H1 (cell line): Measurements from ENCODE around the gene C5orf58. TPM values are rescaled to one million over a fixed set of nuclear protein-coding genes. Genes with fewer than 3 reads are reported as not detected.

Source experiments
- CTCF ChIA-PET: fragments of 300-600 bp; sonication (Branson Sonifier 250); formaldehyde crosslinking; loops from one replicate; lab custom pipeline; 2021; ENCODE audit not compliant: partially characterized antibody; lab: Charles Lee
- POLR2A ChIA-PET: fragments of 300-600 bp; sonication (Branson Sonifier 250); formaldehyde crosslinking; loops from one replicate; lab custom pipeline; 2021; ENCODE audit warnings: inconsistent platforms; ENCODE audit not compliant: partially characterized antibody; lab: Charles Lee
- DNase-seq, 2 experiments: peaks; one replicate each; pipeline versions ENCODE4 v3.0.0 to v3.0.0-alpha.2; 2010 to 2022; ENCODE audit warnings: low spot score in 2 of 2, low read depth in 1 of 2, mixed read lengths in 1 of 2
- FAIRE-seq: peaks from 2 replicates; lab custom pipeline; 2011; peaks lifted over from hg19 to GRCh38; lab: Jason Lieb, UNC
- H2AFZ ChIP-seq: 2 replicates; pipeline ENCODE4 v1.8.1; 2012; ENCODE audit warnings: low read length, inconsistent platforms
- H2AK5ac ChIP-seq: 2 replicates; pipeline ENCODE4 v1.6.1; 2013; ENCODE audit warnings: low read depth, low read length
- H2BK120ac ChIP-seq: replicated peaks from 2 replicates; pipeline ENCODE3; 2013; ENCODE audit warnings: low read depth, low read length, inconsistent platforms
- H2BK12ac ChIP-seq: 2 replicates; pipeline ENCODE4 v1.6.1; 2013; ENCODE audit warnings: low read depth, low read length
- H2BK15ac ChIP-seq: 2 replicates; pipeline ENCODE4 v1.6.1; 2013; ENCODE audit warnings: low read length
- H2BK20ac ChIP-seq: 2 replicates; pipeline ENCODE4 v1.6.1; 2013; ENCODE audit warnings: low read length
- H2BK5ac ChIP-seq: 2 replicates; pipeline ENCODE4 v1.6.1; 2013; ENCODE audit warnings: low read depth, low read length
- H3K14ac ChIP-seq: 2 replicates; pipeline ENCODE4 v1.6.1; 2013; ENCODE audit warnings: inconsistent platforms; ENCODE audit not compliant: insufficient read length
- H3K18ac ChIP-seq: 2 replicates; pipeline ENCODE4 v1.6.1; 2013; ENCODE audit warnings: low read length; ENCODE audit errors: extremely low read depth
- H3K23ac ChIP-seq: 2 replicates; pipeline ENCODE4 v1.6.1; 2013; ENCODE audit warnings: inconsistent platforms; ENCODE audit not compliant: insufficient read length
- H3K23me2 ChIP-seq: 2 replicates; pipeline ENCODE4 v1.6.1; 2013; ENCODE audit warnings: low read depth, low read length
- H3K27ac ChIP-seq: 2 replicates; pipeline ENCODE4 v1.6.1; 2011; ENCODE audit warnings: low read depth, low read length, inconsistent platforms
- H3K27me3 ChIP-seq, 4 experiments: replicated peaks in 1 of 4; 1 replicate in 1 of 4; 2 replicates in 3 of 4; pipeline versions ENCODE4 v1.6.1 to v1.8.1; 2011 to 2013; ENCODE audit warnings: low read length in 3 of 4, mild to moderate bottlenecking in 3 of 4, inconsistent platforms in 2 of 4, mixed read lengths in 2 of 4, moderate library complexity in 1 of 4; ENCODE audit not compliant: control insufficient read depth in 3 of 4, insufficient read depth in 3 of 4; ENCODE audit errors: extremely low read depth in 1 of 4
- H3K36me3 ChIP-seq, 4 experiments: 2 replicates each; pipeline versions ENCODE4 v1.6.1 to v1.8.1; 2011 to 2013; ENCODE audit warnings: mild to moderate bottlenecking in 4 of 4, low read length in 3 of 4, moderate library complexity in 2 of 4, control low read depth in 1 of 4, inconsistent platforms in 1 of 4; ENCODE audit not compliant: insufficient read depth in 4 of 4, control insufficient read depth in 2 of 4
- H3K4ac ChIP-seq: replicated peaks from 2 replicates; pipeline ENCODE3; 2013; ENCODE audit warnings: low read length, low read depth, mixed read lengths, inconsistent platforms; ENCODE audit not compliant: insufficient read length
- H3K4me1 ChIP-seq, 4 experiments: replicated peaks in 1 of 4; 1 replicate in 1 of 4; 2 replicates in 3 of 4; pipeline versions ENCODE4 v1.6.1 to v1.8.1; 2011 to 2013; ENCODE audit warnings: low read length in 3 of 4, inconsistent platforms in 2 of 4, mixed read lengths in 1 of 4; ENCODE audit not compliant: insufficient read depth in 4 of 4, control insufficient read depth in 3 of 4
- H3K4me2 ChIP-seq, 2 experiments: 2 replicates each; pipeline versions ENCODE4 v1.6.1 to v1.8.1; 2011 to 2013; ENCODE audit warnings: low read depth in 2 of 2, low read length in 2 of 2, control low read depth in 1 of 2, inconsistent platforms in 1 of 2, mild to moderate bottlenecking in 1 of 2; ENCODE audit not compliant: insufficient read depth in 1 of 2
- H3K4me3 ChIP-seq, 4 experiments: fragments of 200-600, 300-600 bp in 1 of 4; sonication (generic), shearing (Covaris generic), sonication (Bioruptor Twin) in 1 of 4; 2 replicates each; pipeline versions ENCODE4 v1.5.1 to v1.8.1; 2011 to 2016; ENCODE audit warnings: low read length in 4 of 4, low read depth in 3 of 4, control low read depth in 2 of 4, inconsistent platforms in 2 of 4, mild to moderate bottlenecking in 2 of 4, mixed read lengths in 1 of 4, moderate library complexity in 1 of 4; ENCODE audit not compliant: insufficient read depth in 2 of 4; ENCODE audit errors: extremely low read depth in 1 of 4
- H3K56ac ChIP-seq: replicated peaks from 2 replicates; pipeline ENCODE3; 2013; ENCODE audit warnings: low read depth, mild to moderate bottlenecking, mixed read lengths, low read length, inconsistent platforms; ENCODE audit not compliant: insufficient read length
- H3K79me1 ChIP-seq: 2 replicates; pipeline ENCODE4 v1.6.1; 2013; ENCODE audit warnings: low read depth, low read length, control low read depth
- H3K79me2 ChIP-seq, 2 experiments: 2 replicates each; pipeline versions ENCODE4 v1.6.1 to v1.8.1; 2012 to 2013; ENCODE audit warnings: low read length in 2 of 2, mild to moderate bottlenecking in 2 of 2, inconsistent platforms in 1 of 2; ENCODE audit not compliant: insufficient read depth in 2 of 2, control insufficient read depth in 1 of 2
- H3K9ac ChIP-seq, 4 experiments: replicated peaks in 1 of 4; 1 replicate in 1 of 4; 2 replicates in 3 of 4; pipeline versions ENCODE4 v1.6.1 to v1.8.1; 2011 to 2013; ENCODE audit warnings: low read depth in 3 of 4, low read length in 3 of 4, control low read depth in 2 of 4, mild to moderate bottlenecking in 2 of 4, moderate library complexity in 2 of 4, inconsistent platforms in 1 of 4; ENCODE audit errors: extremely low read depth in 1 of 4
- H3K9me3 ChIP-seq, 2 experiments: 2 replicates each; pipeline versions ENCODE4 v1.6.1 to v1.8.1; 2012 to 2013; ENCODE audit warnings: mild to moderate bottlenecking in 2 of 2, moderate library complexity in 2 of 2, control low read depth in 1 of 2, inconsistent platforms in 1 of 2, low read depth in 1 of 2, low read length in 1 of 2, mixed read lengths in 1 of 2; ENCODE audit not compliant: insufficient read depth in 2 of 2
- H4K20me1 ChIP-seq, 2 experiments: replicated peaks in 1 of 2; 2 replicates each; pipeline versions ENCODE3 to v1.8.1; 2011 to 2013; ENCODE audit warnings: inconsistent platforms in 2 of 2, low read length in 2 of 2, mild to moderate bottlenecking in 1 of 2; ENCODE audit not compliant: insufficient read depth in 2 of 2, control insufficient read depth in 1 of 2
- H4K5ac ChIP-seq: 2 replicates; pipeline ENCODE4 v1.6.1; 2013; ENCODE audit warnings: low read length, low read depth, mixed read lengths, inconsistent platforms; ENCODE audit not compliant: insufficient read length
- H4K8ac ChIP-seq: 2 replicates; pipeline ENCODE4 v1.8.0; 2013; ENCODE audit warnings: mild to moderate bottlenecking, moderate library complexity, low read length, inconsistent platforms; ENCODE audit not compliant: insufficient read depth; ENCODE audit errors: extremely low read depth
- H4K91ac ChIP-seq: replicated peaks from 2 replicates; pipeline ENCODE3; 2013; ENCODE audit warnings: low read length, mixed read lengths, inconsistent platforms; ENCODE audit not compliant: insufficient read length
- KDM1A ChIP-seq: fragments of 200-600, 300-600 bp; sonication (generic); IDR thresholded peaks from 2 replicates; pipeline ENCODE4 v1.7.1; 2016; ENCODE audit warnings: mild to moderate bottlenecking, low read length, borderline replicate concordance
- POLR2A ChIP-seq, 2 experiments: IDR thresholded peaks; 1 replicate in 1 of 2; 2 replicates in 1 of 2; pipeline ENCODE4 v1.6.1; 2011; ENCODE audit warnings: low read depth in 2 of 2, low read length in 2 of 2, mild to moderate bottlenecking in 2 of 2; ENCODE audit errors: control extremely low read depth in 1 of 2
- SIX5 ChIP-seq: IDR thresholded peaks from 2 replicates; pipeline ENCODE4 v1.6.1; 2011; ENCODE audit warnings: mild to moderate bottlenecking, low read depth, low read length
- TAF1 ChIP-seq: IDR thresholded peaks from 2 replicates; pipeline ENCODE4 v1.6.1; 2011; ENCODE audit warnings: mild to moderate bottlenecking, low read depth, low read length
- WGBS, 2 experiments: shearing (Covaris generic) in 1 of 2; methylation state at CpG; one replicate each; pipeline versions ENCODE4 v1.1.6 to v1.1.7; 2013 to 2015; ENCODE audit warnings: low lambda C conversion rate in 2 of 2, mixed read lengths in 2 of 2, inconsistent platforms in 1 of 2, low coverage in 1 of 2, missing lambda C conversion rate in 1 of 2; ENCODE audit not compliant: insufficient replicate concordance in 2 of 2, insufficient coverage in 1 of 2, insufficient read length in 1 of 2; ENCODE audit errors: extremely low coverage in 1 of 2, missing lambda C conversion rate in 1 of 2; 5-methylcytosine and 5-hydroxymethylcytosine counted together
- polyA plus RNA-seq, 7 experiments: library from polyadenylated mRNA; depleted of rRNA in 3 of 7; stranded (reverse) in 5 of 7; unstranded in 2 of 7; fragments of >200 nt in 5 of 7; fragments of 200-250 nt in 2 of 7; gene quantifications; 1 replicate in 5 of 7; 2 replicates in 1 of 7; 4 replicates in 1 of 7; pipeline versions ENCODE4 v1.2.1 to v1.2.3, GENCODE V29; 2011 to 2013; ENCODE audit warnings: missing spikeins in 2 of 7, mixed read lengths in 2 of 7
- total RNA-seq: library from RNA; stranded (reverse); fragmentation: NEBNext Ultra II Directional; extraction: Animal tissue kit (Norgen Biotek cat#: 25700); gene quantifications from 2 replicates; pipeline ENCODE4 v1.2.1, GENCODE V29; 2021

Gene C5orf58
- total and polyA plus RNA-seq, 2 of the 8 experiments (the other 6 are each of a cell fraction or from before 2014, with no cell fraction given) = 0.24 to 1.6 TPM

DNA sequence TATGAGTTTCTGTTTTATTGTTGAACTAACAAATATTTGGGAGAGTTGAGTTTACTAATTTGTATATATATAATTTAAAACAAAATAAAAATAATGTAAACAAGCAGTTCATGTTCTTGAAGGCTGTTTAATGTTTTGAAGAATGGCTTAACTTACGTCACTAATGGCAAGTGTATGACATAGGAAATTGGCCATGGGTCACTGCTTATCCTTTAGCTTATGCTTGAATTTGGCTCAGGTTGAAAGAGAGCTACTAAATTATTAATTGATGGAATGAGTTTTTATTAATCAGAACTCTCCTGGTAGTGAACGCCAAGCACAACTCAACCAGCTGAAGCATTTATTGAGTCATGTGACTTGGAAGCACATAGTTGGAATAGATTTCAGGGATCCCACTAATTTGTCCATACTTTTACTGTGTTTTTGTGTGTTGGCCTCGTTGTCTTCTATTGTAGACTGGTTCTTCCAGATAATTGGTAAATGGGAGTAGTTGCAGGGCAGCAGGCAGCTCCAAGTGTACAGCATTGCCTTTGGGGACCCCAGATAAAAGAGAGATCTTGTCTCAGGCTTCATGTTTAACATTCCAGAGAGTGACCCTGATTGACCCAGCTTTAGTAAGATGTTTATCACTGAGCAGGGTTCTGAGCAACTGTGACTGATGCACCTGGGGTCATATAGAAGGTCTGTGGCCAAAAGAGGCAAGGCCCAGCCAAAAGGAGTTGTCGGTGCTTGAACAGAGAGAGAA lies 13.5 kb downstream of the C5orf58 start:
- Histone ChIP-seq H3K79me2 (no peaks in the 10 kb centered on the region), H3K9ac (no peak overlapping the region), H2BK120ac (no peak overlapping the region), H2BK15ac (no peak overlapping the region), H4K5ac (no peak overlapping the region), H3K27ac (no peak overlapping the region), H2BK20ac (no peak overlapping the region), H3K27me3 (no peaks in the 10 kb centered on the region), H4K91ac (no peak overlapping the region), H3K36me3 (no peaks in the 10 kb centered on the region), H3K9me3 (peaks cover 2 to 13% of the 10 kb centered on the region in 2 experiments; a peak in 2 of 4 replicates)
- CTCF ChIA-PET = interaction anchor here (0.6 to 2.9 kb wide), 18 partner anchors 14 to 669 kb away, joined by 3 to 14 read pairs (median 4); partner anchors contain the start of gene C5orf58
- TF ChIP-seq TAF1 (no peak), KDM1A (no peak), SIX5 (no peak), POLR2A (IDR thresholded peaks at IDR 0.05; ENCODE audit: control extremely low read depth in 1 of 2, low read depth in 2 of 2, low read length in 2 of 2) (no peak)
- TF ChIP-seq, all 59 proteins: peak for 0
- POLR2A ChIA-PET = interaction anchor here (0.7 to 1.7 kb wide), 4 partner anchors 14 to 387 kb away, joined by 3 to 5 read pairs (median 3); partner anchors contain the start of gene C5orf58
- no peak overlapping the region for H2AK5ac ChIP-seq
- no peak overlapping the region for H3K23ac ChIP-seq
- no peak overlapping the region for H3K18ac ChIP-seq
- no peaks in the 10 kb centered on the region for H3K79me1 ChIP-seq
- no peak overlapping the region for H2AFZ ChIP-seq
- no peak overlapping the region for H3K4me2 ChIP-seq
- no peak overlapping the region for H3K56ac ChIP-seq
- FAIRE-seq (no peak), DNase-seq (no peak)
- H2BK12ac ChIP-seq = no peak overlapping the region
- H3K23me2 ChIP-seq = no peaks in the 10 kb centered on the region
- no peak overlapping the region for H4K8ac ChIP-seq
- no peak overlapping the region for H3K14ac ChIP-seq
- no peak overlapping the region for H3K4me3 ChIP-seq
- H3K4ac ChIP-seq = no peak overlapping the region
- no peak overlapping the region for H2BK5ac ChIP-seq
- no peaks in the 10 kb centered on the region for H4K20me1 ChIP-seq
- 92% methylated on average over 4 of the region's 4 CpGs; no CpG with 5 or more reads in 1 of the 2 experiments for WGBS, 2 experiments
- peaks cover 0 to 3% (median 0%) of the 10 kb centered on the region in 4 experiments; a peak in 1 of 7 replicates for H3K4me1 ChIP-seq
